GM12865 (cell line): ENCODE data around the gene FSTL5.

ENCODE experiments used
- DNase-seq: peaks from one replicate; pipeline ENCODE4 v3.0.0; 2010; ENCODE audit warnings: low read depth
- H3K4me3 ChIP-seq: 2 replicates; pipeline ENCODE4 v1.5.1; 2011; ENCODE audit warnings: mild to moderate bottlenecking, low read depth, low read length, control low read depth
- CTCF ChIP-seq: IDR thresholded peaks from 2 replicates; pipeline ENCODE4 v1.5.1; 2011; ENCODE audit warnings: low read length, control low read depth, low read depth, inconsistent platforms; ENCODE audit not compliant: insufficient read depth; ENCODE audit errors: missing control alignments

FSTL5 gene

GRCh38 chr4:162157241-162157640 is 6.6 kb downstream of the FSTL5 start:
- no peak for TF ChIP-seq CTCF
- DNase-seq, result no peak
- no peak overlapping the region for H3K4me3 ChIP-seq

DNA sequence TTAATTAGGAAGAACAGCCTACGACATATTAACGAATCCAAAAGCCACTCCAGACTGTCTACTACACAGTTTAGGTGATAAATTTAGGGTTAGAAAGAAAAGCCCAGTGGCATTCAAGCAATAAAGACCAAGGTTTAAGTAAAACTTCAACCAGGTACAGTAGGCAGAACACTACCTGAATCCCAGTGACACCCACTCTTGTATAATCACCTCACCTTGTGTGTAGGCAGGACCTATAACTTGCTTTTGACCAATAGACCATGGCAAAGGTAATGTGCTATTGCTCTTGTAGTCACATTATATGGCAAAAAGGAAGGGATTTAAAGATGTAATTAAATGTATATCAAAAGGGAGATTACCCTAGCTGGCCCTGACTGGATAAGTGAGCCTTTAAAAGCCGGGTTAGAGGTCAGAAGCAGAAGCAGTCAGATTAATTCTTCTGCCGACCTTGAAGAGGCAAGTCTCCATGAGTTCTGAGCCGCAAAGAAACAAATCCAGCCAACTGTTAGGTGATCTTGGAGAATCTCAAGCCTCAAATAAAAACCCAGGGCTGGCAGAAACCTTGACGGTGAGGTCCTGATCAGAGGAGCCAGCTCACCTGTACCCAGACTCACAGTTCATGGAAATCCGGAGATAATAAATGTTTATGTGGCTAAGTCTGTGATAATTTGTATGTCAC is 8.8 kb downstream of the FSTL5 start:
- no peak for DNase-seq
- no peak for TF ChIP-seq CTCF
- no peak overlapping the region for H3K4me3 ChIP-seq

GRCh38 chr4:162151850-162152249 is 11.9 kb downstream of the FSTL5 start:
- no peak overlapping the region for H3K4me3 ChIP-seq
- no peak for TF ChIP-seq CTCF
- no peak for DNase-seq

DNA sequence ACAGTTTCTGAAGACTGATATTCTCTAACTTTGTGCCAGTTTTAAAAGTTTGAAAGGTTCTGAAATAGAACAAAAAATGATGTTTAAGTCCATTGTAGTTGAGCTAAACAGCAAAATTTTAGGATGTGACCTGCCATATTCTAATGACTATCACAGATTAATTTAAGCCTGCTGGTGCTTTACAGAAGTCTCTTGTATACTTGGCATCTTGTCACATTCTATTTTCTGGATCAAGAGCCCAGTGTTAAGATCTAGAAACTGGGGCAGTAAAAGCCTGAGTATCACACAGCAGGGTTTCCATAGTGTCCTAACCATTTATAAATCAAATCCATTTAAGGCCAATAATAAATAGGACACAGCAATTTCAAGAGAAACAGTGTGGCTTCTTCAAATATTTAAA is 12.4 kb downstream of the FSTL5 start:
- TF ChIP-seq CTCF, result no peak
- DNase-seq, result no peak
- H3K4me3 ChIP-seq, result no peak overlapping the region

GRCh38 chr4:162149644-162150043 is 14.2 kb downstream of the FSTL5 start:
- DNase-seq, result no peak
- no peak for TF ChIP-seq CTCF

GRCh38 chr4:162140051-162140683 is 23.6 kb downstream of the FSTL5 start:
- no peak for TF ChIP-seq CTCF
- no peak overlapping the region for H3K4me3 ChIP-seq
- DNase-seq, result no peak

More at GRCh38 chr4:162149644-162150043, 14.2 kb downstream of the FSTL5 start:
- no peak overlapping the region for H3K4me3 ChIP-seq
